ENCODE data around the gene ADAMTSL3. TPM values are rescaled to one million over a fixed set of nuclear protein-coding genes. Genes with fewer than 3 reads are reported as not detected.

ADAMTSL3 gene
- total and polyA plus RNA-seq, 2 donors (not counting 1 experiment from before 2014, with no cell fraction given): 0.14 to 0.17 TPM

- Histone ChIP-seq H4K20me1 (ENCODE audit: control insufficient read depth, extremely low read depth, insufficient read depth, low read length) (no peaks in the 10 kb centered on the region), H2AFZ (ENCODE audit: low read length) (peak overlapping the region; percentile 52), H3K27ac (ENCODE audit: insufficient read depth, low read length) (no peak overlapping the region), H3K27me3 (ENCODE audit: control insufficient read depth, insufficient read depth, low read length) (no peaks in the 10 kb centered on the region), H3K79me2 (ENCODE audit: control insufficient read depth, insufficient read depth, low read length) (no peaks in the 10 kb centered on the region), H3K4me2 (ENCODE audit: extremely low read depth, insufficient read depth, low read length) (no peak overlapping the region), H3K9ac (ENCODE audit: insufficient read depth, low read length) (no peak overlapping the region), H3K36me3 (ENCODE audit: control insufficient read depth, insufficient read depth, low read length) (no peaks in the 10 kb centered on the region), H3K4me1 (ENCODE audit: control insufficient read depth, extremely low read depth, insufficient read depth, low read length) (no peaks in the 10 kb centered on the region), H3K4me3 (replicated peaks in 1 of 4; ENCODE audit: control extremely low read depth in 1 of 4, insufficient read depth in 1 of 4, low read depth in 3 of 4, low read length in 4 of 4) (no peak overlapping the region), H3K9me3 (ENCODE audit: control insufficient read depth, insufficient read depth, low read depth, low read length) (no peaks in the 10 kb centered on the region)
- TF ChIP-seq EZH2 (IDR thresholded peaks at IDR 0.05; ENCODE audit: low read length, missing control alignments): no peak
- TF ChIP-seq CTCF (conservative IDR thresholded peaks at IDR 0.05 in 1 of 2, IDR thresholded peaks at IDR 0.05 in 1 of 2; ENCODE audit: low read depth in 1 of 2, low read length in 2 of 2): peak; percentile 37 to 59
- peak in 1 of 2 donors; percentile 40 for DNase-seq (ENCODE audit: low read depth in 2 of 2)
Observed at GRCh38 chr15:83837945-83838571, 184.1 kb downstream of the ADAMTSL3 start.

GRCh38 chr15:83838763-83839162 is 184.8 kb downstream of the ADAMTSL3 start:
- H3K79me2 ChIP-seq (ENCODE audit: control insufficient read depth, insufficient read depth, low read length): no peaks in the 10 kb centered on the region
- no peaks in the 10 kb centered on the region for H4K20me1 ChIP-seq (ENCODE audit: control insufficient read depth, extremely low read depth, insufficient read depth, low read length)
- peaks cover 4% of the 10 kb centered on the region for H3K4me1 ChIP-seq (ENCODE audit: control insufficient read depth, extremely low read depth, insufficient read depth, low read length)
- no peak overlapping the region for H3K9ac ChIP-seq (ENCODE audit: insufficient read depth, low read length)
- no peak overlapping the region for H3K27ac ChIP-seq (ENCODE audit: insufficient read depth, low read length)
- H3K4me2 ChIP-seq (ENCODE audit: extremely low read depth, insufficient read depth, low read length): no peak overlapping the region
- no peaks in the 10 kb centered on the region for H3K9me3 ChIP-seq (ENCODE audit: control insufficient read depth, insufficient read depth, low read depth, low read length)
- no peaks in the 10 kb centered on the region for H3K27me3 ChIP-seq (ENCODE audit: control insufficient read depth, insufficient read depth, low read length)
- no peak overlapping the region for H2AFZ ChIP-seq (ENCODE audit: low read length)
- H3K4me3 ChIP-seq (replicated peaks in 1 of 4; ENCODE audit: control extremely low read depth in 1 of 4, insufficient read depth in 1 of 4, low read depth in 3 of 4, low read length in 4 of 4): no peak overlapping the region
- H3K36me3 ChIP-seq (ENCODE audit: control insufficient read depth, insufficient read depth, low read length): no peaks in the 10 kb centered on the region
- no peak for DNase-seq (ENCODE audit: low read depth in 2 of 2)
- TF ChIP-seq CTCF (conservative IDR thresholded peaks at IDR 0.05 in 1 of 2, IDR thresholded peaks at IDR 0.05 in 1 of 2; ENCODE audit: low read depth in 1 of 2, low read length in 2 of 2) (no peak), EZH2 (IDR thresholded peaks at IDR 0.05; ENCODE audit: low read length, missing control alignments) (no peak)

GRCh38 chr15:83842281-83842680 is 188.4 kb downstream of the ADAMTSL3 start:
- no peak for DNase-seq (ENCODE audit: low read depth in 2 of 2)
- no peak overlapping the region for H2AFZ ChIP-seq (ENCODE audit: low read length)
- peaks cover 21% of the 10 kb centered on the region for H3K4me1 ChIP-seq (ENCODE audit: control insufficient read depth, extremely low read depth, insufficient read depth, low read length)
- no peaks in the 10 kb centered on the region for H3K36me3 ChIP-seq (ENCODE audit: control insufficient read depth, insufficient read depth, low read length)
- TF ChIP-seq CTCF (conservative IDR thresholded peaks at IDR 0.05 in 1 of 2, IDR thresholded peaks at IDR 0.05 in 1 of 2; ENCODE audit: low read depth in 1 of 2, low read length in 2 of 2): no peak
- no peak for TF ChIP-seq EZH2 (IDR thresholded peaks at IDR 0.05; ENCODE audit: low read length, missing control alignments)
- no peaks in the 10 kb centered on the region for H3K79me2 ChIP-seq (ENCODE audit: control insufficient read depth, insufficient read depth, low read length)
- H3K27me3 ChIP-seq (ENCODE audit: control insufficient read depth, insufficient read depth, low read length): no peaks in the 10 kb centered on the region
- no peak overlapping the region for H3K27ac ChIP-seq (ENCODE audit: insufficient read depth, low read length)
- H3K9ac ChIP-seq (ENCODE audit: insufficient read depth, low read length): no peak overlapping the region
- no peaks in the 10 kb centered on the region for H4K20me1 ChIP-seq (ENCODE audit: control insufficient read depth, extremely low read depth, insufficient read depth, low read length)
- no peak overlapping the region for H3K4me3 ChIP-seq (replicated peaks in 1 of 4; ENCODE audit: control extremely low read depth in 1 of 4, insufficient read depth in 1 of 4, low read depth in 3 of 4, low read length in 4 of 4)
- H3K4me2 ChIP-seq (ENCODE audit: extremely low read depth, insufficient read depth, low read length): no peak overlapping the region
- H3K9me3 ChIP-seq (ENCODE audit: control insufficient read depth, insufficient read depth, low read depth, low read length): no peaks in the 10 kb centered on the region
